ENCODE data around the gene MESP2.

- TF ChIP-seq CTCF (conservative IDR thresholded peaks at IDR 0.05 in 1 of 2, IDR thresholded peaks at IDR 0.05 in 1 of 2; ENCODE audit: extremely low read depth in 1 of 2, insufficient read depth in 1 of 2, low read depth in 1 of 2, low read length in 2 of 2) (peak; percentile 49 to 52), EZH2 (IDR thresholded peaks at IDR 0.05; ENCODE audit: borderline replicate concordance, low read length) (no peak)
These were observed 3.1 kb upstream of the MESP2 start for GRCh38 chr15:89772932-89773583.
